SK-N-SH treated with all-trans-retinoic acid at 6 μM for 48 hours (cell line): ENCODE results near the gene TYSND1.

Experiments
- CSDC2 ChIP-seq: fragments of 250-450 bp; sonication (Bioruptor Pico); IDR thresholded peaks from 2 replicates; pipeline ENCODE4 v1.5.0; 2020; ENCODE audit warnings: mild to moderate bottlenecking, moderate library complexity
- RARB ChIP-seq: fragments of 250-450 bp; sonication (Bioruptor Pico); IDR thresholded peaks from 2 replicates; pipeline ENCODE4 v1.8.0; 2021; ENCODE audit warnings: mild to moderate bottlenecking, moderate library complexity
- SNAI2 ChIP-seq: fragments of 250-450 bp; sonication (Bioruptor Pico); IDR thresholded peaks from 2 replicates; pipeline ENCODE4 v1.5.0; 2020; ENCODE audit warnings: mild to moderate bottlenecking, moderate library complexity
- ZC3H10 ChIP-seq: fragments of 250-450 bp; sonication (Bioruptor Pico); IDR thresholded peaks from 2 replicates; pipeline ENCODE4 v1.5.1; 2021; ENCODE audit warnings: mild to moderate bottlenecking, moderate library complexity
- ZFP3 ChIP-seq: fragments of 250-450 bp; sonication (Bioruptor Pico); IDR thresholded peaks from 2 replicates; pipeline ENCODE4 v1.5.0; 2020; ENCODE audit warnings: mild to moderate bottlenecking, moderate library complexity
- ZFP30 ChIP-seq: fragments of 450-650 bp; formaldehyde crosslinking; IDR thresholded peaks from 2 replicates; pipeline ENCODE4 v1.5.0; 2022; ENCODE audit warnings: mild to moderate bottlenecking, moderate library complexity
- ZNF565 ChIP-seq: fragments of 450-650 bp; formaldehyde crosslinking; conservative IDR thresholded peaks from 2 replicates; pipeline ENCODE4 v1.5.0; 2020; ENCODE audit warnings: low read depth, mild to moderate bottlenecking, moderate library complexity
- ZNF8 ChIP-seq: fragments of 450-650 bp; formaldehyde crosslinking; IDR thresholded peaks from 2 replicates; pipeline ENCODE4 v1.5.0; 2020; ENCODE audit warnings: mild to moderate bottlenecking, moderate library complexity
- TF ChIP-seq, protein P1 (sequence below): fragments of 250-450 bp; sonication (Bioruptor Pico); IDR thresholded peaks from 2 replicates; pipeline ENCODE4 v1.5.1; 2020; ENCODE audit warnings: low read depth, mild to moderate bottlenecking, moderate library complexity
- TF ChIP-seq, protein P2 (sequence below): fragments of 250-450 bp; sonication (Bioruptor Pico); IDR thresholded peaks from 2 replicates; pipeline ENCODE4 v1.8.0; 2020; ENCODE audit warnings: mild to moderate bottlenecking, moderate library complexity, borderline replicate concordance
- TF ChIP-seq, protein P3 (sequence below): fragments of 250-450 bp; sonication (Bioruptor Pico); IDR thresholded peaks from 2 replicates; pipeline ENCODE4 v1.8.0; 2021; ENCODE audit warnings: low read depth, mild to moderate bottlenecking, moderate library complexity, borderline replicate concordance
- TF ChIP-seq, protein P4 (sequence below): fragments of 250-450 bp; sonication (Bioruptor Pico); IDR thresholded peaks from 2 replicates; pipeline ENCODE4 v1.5.1; 2021; ENCODE audit warnings: mild to moderate bottlenecking, moderate library complexity
- TF ChIP-seq, protein P5 (sequence below): fragments of 250-450 bp; sonication (Bioruptor Pico); IDR thresholded peaks from 2 replicates; pipeline ENCODE4 v1.5.0; 2020; ENCODE audit warnings: mild to moderate bottlenecking, moderate library complexity

DNA sequence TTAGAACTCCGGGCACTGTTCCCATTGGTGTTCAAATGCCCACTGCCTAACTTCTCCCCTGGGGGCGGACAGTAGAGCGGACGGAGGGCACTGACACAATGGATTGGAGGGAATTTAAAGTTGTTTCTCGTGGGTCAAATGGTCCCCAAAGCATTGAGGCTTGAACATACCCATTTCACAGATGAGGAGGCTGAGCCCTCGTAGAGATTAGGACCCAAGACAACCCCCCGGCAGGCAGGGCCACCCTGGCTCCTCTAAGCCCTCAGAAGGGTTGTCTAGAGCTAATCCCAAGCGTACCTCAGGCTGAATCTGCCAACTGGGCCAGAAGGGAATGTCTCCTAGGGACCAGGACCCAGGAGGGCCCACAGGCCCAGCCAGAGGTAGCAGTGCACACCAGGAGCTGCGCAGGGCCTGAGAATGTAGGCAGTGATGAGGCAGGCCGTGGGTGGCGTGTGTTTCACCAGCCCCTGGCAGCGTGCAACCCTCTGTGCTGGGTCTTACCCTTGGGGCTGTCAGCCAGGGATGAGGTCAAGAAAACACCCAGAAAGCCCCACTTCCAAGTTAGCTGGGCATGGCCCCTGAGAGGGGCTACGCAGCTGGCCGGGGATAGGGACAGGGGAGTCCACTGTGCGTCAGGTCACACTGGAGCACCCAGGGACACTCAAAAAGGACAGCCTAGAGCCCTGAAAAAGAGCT lies 19.7 kb downstream of the TYSND1 start:
- TF ChIP-seq, protein P1, sequence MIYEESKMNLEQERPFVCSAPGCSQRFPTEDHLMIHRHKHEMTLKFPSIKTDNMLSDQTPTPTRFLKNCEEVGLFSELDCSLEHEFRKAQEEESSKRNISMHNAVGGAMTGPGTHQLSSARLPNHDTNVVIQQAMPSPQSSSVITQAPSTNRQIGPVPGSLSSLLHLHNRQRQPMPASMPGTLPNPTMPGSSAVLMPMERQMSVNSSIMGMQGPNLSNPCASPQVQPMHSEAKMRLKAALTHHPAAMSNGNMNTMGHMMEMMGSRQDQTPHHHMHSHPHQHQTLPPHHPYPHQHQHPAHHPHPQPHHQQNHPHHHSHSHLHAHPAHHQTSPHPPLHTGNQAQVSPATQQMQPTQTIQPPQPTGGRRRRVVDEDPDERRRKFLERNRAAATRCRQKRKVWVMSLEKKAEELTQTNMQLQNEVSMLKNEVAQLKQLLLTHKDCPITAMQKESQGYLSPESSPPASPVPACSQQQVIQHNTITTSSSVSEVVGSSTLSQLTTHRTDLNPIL: no peak
- TF ChIP-seq ZNF565 (CRISPR knock-in tag) (no peak), CSDC2 (CRISPR knock-in tag) (no peak), ZFP30 (CRISPR knock-in tag) (no peak), RARB (no peak), SNAI2 (no peak), ZC3H10 (CRISPR knock-in tag) (no peak), ZNF8 (CRISPR knock-in tag) (no peak), ZFP3 (no peak)
- TF ChIP-seq, protein P2, sequence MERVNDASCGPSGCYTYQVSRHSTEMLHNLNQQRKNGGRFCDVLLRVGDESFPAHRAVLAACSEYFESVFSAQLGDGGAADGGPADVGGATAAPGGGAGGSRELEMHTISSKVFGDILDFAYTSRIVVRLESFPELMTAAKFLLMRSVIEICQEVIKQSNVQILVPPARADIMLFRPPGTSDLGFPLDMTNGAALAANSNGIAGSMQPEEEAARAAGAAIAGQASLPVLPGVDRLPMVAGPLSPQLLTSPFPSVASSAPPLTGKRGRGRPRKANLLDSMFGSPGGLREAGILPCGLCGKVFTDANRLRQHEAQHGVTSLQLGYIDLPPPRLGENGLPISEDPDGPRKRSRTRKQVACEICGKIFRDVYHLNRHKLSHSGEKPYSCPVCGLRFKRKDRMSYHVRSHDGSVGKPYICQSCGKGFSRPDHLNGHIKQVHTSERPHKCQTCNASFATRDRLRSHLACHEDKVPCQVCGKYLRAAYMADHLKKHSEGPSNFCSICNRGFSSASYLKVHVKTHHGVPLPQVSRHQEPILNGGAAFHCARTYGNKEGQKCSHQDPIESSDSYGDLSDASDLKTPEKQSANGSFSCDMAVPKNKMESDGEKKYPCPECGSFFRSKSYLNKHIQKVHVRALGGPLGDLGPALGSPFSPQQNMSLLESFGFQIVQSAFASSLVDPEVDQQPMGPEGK (CRISPR knock-in tag): no peak
- TF ChIP-seq, protein P3, sequence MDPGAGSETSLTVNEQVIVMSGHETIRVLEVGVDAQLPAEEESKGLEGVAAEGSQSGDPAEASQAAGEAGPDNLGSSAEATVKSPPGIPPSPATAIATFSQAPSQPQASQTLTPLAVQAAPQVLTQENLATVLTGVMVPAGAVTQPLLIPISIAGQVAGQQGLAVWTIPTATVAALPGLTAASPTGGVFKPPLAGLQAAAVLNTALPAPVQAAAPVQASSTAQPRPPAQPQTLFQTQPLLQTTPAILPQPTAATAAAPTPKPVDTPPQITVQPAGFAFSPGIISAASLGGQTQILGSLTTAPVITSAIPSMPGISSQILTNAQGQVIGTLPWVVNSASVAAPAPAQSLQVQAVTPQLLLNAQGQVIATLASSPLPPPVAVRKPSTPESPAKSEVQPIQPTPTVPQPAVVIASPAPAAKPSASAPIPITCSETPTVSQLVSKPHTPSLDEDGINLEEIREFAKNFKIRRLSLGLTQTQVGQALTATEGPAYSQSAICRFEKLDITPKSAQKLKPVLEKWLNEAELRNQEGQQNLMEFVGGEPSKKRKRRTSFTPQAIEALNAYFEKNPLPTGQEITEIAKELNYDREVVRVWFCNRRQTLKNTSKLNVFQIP (CRISPR knock-in tag): no peak
- TF ChIP-seq, protein P4, sequence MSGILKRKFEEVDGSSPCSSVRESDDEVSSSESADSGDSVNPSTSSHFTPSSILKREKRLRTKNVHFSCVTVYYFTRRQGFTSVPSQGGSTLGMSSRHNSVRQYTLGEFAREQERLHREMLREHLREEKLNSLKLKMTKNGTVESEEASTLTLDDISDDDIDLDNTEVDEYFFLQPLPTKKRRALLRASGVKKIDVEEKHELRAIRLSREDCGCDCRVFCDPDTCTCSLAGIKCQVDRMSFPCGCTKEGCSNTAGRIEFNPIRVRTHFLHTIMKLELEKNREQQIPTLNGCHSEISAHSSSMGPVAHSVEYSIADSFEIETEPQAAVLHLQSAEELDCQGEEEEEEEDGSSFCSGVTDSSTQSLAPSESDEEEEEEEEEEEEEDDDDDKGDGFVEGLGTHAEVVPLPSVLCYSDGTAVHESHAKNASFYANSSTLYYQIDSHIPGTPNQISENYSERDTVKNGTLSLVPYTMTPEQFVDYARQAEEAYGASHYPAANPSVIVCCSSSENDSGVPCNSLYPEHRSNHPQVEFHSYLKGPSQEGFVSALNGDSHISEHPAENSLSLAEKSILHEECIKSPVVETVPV (CRISPR knock-in tag): no peak
- TF ChIP-seq, protein P5, sequence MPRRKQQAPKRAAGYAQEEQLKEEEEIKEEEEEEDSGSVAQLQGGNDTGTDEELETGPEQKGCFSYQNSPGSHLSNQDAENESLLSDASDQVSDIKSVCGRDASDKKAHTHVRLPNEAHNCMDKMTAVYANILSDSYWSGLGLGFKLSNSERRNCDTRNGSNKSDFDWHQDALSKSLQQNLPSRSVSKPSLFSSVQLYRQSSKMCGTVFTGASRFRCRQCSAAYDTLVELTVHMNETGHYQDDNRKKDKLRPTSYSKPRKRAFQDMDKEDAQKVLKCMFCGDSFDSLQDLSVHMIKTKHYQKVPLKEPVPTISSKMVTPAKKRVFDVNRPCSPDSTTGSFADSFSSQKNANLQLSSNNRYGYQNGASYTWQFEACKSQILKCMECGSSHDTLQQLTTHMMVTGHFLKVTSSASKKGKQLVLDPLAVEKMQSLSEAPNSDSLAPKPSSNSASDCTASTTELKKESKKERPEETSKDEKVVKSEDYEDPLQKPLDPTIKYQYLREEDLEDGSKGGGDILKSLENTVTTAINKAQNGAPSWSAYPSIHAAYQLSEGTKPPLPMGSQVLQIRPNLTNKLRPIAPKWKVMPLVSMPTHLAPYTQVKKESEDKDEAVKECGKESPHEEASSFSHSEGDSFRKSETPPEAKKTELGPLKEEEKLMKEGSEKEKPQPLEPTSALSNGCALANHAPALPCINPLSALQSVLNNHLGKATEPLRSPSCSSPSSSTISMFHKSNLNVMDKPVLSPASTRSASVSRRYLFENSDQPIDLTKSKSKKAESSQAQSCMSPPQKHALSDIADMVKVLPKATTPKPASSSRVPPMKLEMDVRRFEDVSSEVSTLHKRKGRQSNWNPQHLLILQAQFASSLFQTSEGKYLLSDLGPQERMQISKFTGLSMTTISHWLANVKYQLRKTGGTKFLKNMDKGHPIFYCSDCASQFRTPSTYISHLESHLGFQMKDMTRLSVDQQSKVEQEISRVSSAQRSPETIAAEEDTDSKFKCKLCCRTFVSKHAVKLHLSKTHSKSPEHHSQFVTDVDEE (CRISPR knock-in tag): no peak
